Measurements from ENCODE around the gene CDR2. TPM values are rescaled to one million over a fixed set of nuclear protein-coding genes. Genes with fewer than 3 reads are reported as not detected.

CDR2 gene
- total RNA-seq, 1 experiment from 2014 or later = 29.3 TPM

GRCh38 chr16:22328081-22328725, 46.2 kb downstream of the CDR2 start:
- no peaks in the 10 kb centered on the region for H3K9me3 ChIP-seq (ENCODE audit: insufficient read depth, low read depth)
- H3K4me3 ChIP-seq = no peak overlapping the region
- H3K79me2 ChIP-seq (ENCODE audit: low read depth) = no peaks in the 10 kb centered on the region
- H3K9me2 ChIP-seq (ENCODE audit: insufficient read depth) = no peaks in the 10 kb centered on the region
- H3K4me1 ChIP-seq (replicated peaks; ENCODE audit: insufficient read depth) = no peaks in the 10 kb centered on the region
- TF ChIP-seq CTCF (conservative IDR thresholded peaks at IDR 0.05) (no peak), EZH2 (IDR thresholded peaks at IDR 0.05; ENCODE audit: low read depth) (no peak)
- no TSS peak for BruUV-seq (replicated peaks)
- no peak overlapping the region for H3K27ac ChIP-seq
- H3K27me3 ChIP-seq (ENCODE audit: insufficient read depth, low read depth) = no peaks in the 10 kb centered on the region
- H4K20me1 ChIP-seq (ENCODE audit: insufficient read depth) = peaks cover 14% of the 10 kb centered on the region; the same call in 1 of the 2 replicates
- DNase-seq = no peak
- no peak overlapping the region for H2AFZ ChIP-seq
- ChIA-PET POLR2A (ENCODE audit: unreplicated experiment) (interaction anchor here (0.7 kb wide), 1 partner anchor 96 kb away, joined by 10 read pairs; no protein-coding TSS in a partner anchor), CTCF (no interaction called here)
- intact Hi-C loops (cut with micrococcal nuclease; ENCODE audit: unreplicated experiment) = no loop called here
- no peak overlapping the region for H3K4me2 ChIP-seq
- H3K36me3 ChIP-seq (ENCODE audit: low read depth) = peaks cover 17% of the 10 kb centered on the region
- peaks cover 18% of the 10 kb centered on the region; the same call in 1 of the 2 replicates for H3F3A ChIP-seq (ENCODE audit: insufficient read depth, low read depth)

- H3K27ac ChIP-seq = no peak overlapping the region
- peaks cover 18% of the 10 kb centered on the region; the same call in 1 of the 2 replicates for H3F3A ChIP-seq (ENCODE audit: insufficient read depth, low read depth)
- intact Hi-C loops (cut with micrococcal nuclease; ENCODE audit: unreplicated experiment) = no loop called here
- peaks cover 14% of the 10 kb centered on the region for H3K36me3 ChIP-seq (ENCODE audit: low read depth)
- ChIA-PET POLR2A (ENCODE audit: unreplicated experiment) (interaction anchor here (0.7 kb wide), 1 partner anchor 95 kb away, joined by 10 read pairs; no protein-coding TSS in a partner anchor), CTCF (no interaction called here)
- no peak overlapping the region for H2AFZ ChIP-seq
- no peaks in the 10 kb centered on the region for H3K9me3 ChIP-seq (ENCODE audit: insufficient read depth, low read depth)
- DNase-seq = no peak
- no peak overlapping the region for H3K4me3 ChIP-seq
- no peaks in the 10 kb centered on the region for H3K27me3 ChIP-seq (ENCODE audit: insufficient read depth, low read depth)
- no peaks in the 10 kb centered on the region for H3K79me2 ChIP-seq (ENCODE audit: low read depth)
- TF ChIP-seq EZH2 (IDR thresholded peaks at IDR 0.05; ENCODE audit: low read depth) = no peak
- no peak for TF ChIP-seq CTCF (conservative IDR thresholded peaks at IDR 0.05)
- no TSS peak for BruUV-seq (replicated peaks)
- H4K20me1 ChIP-seq (ENCODE audit: insufficient read depth) = peaks cover 14% of the 10 kb centered on the region; the same call in 1 of the 2 replicates
- no peaks in the 10 kb centered on the region for H3K4me1 ChIP-seq (replicated peaks; ENCODE audit: insufficient read depth)
- H3K4me2 ChIP-seq = no peak overlapping the region
- no peaks in the 10 kb centered on the region for H3K9me2 ChIP-seq (ENCODE audit: insufficient read depth)
These were observed 47.0 kb downstream of the CDR2 start for GRCh38 chr16:22327446-22327775.

- H3K79me2 ChIP-seq (ENCODE audit: low read depth) = no peaks in the 10 kb centered on the region
- H4K20me1 ChIP-seq (ENCODE audit: insufficient read depth) = peaks cover 19% of the 10 kb centered on the region
- no peak for DNase-seq
- CTCF ChIA-PET = interaction anchor here (0.9 kb wide), 1 partner anchor 70 kb away, joined by 3 read pairs; no protein-coding TSS in a partner anchor
- no peak overlapping the region for H3K4me3 ChIP-seq
- intact Hi-C loops (cut with micrococcal nuclease; ENCODE audit: unreplicated experiment) = no loop called here
- POLR2A ChIA-PET (ENCODE audit: unreplicated experiment) = no interaction called here
- H3K4me2 ChIP-seq = no peak overlapping the region
- no TSS peak for BruUV-seq (replicated peaks)
- H3K27ac ChIP-seq = no peak overlapping the region
- H3K4me1 ChIP-seq (replicated peaks; ENCODE audit: insufficient read depth) = no peaks in the 10 kb centered on the region
- no peak for TF ChIP-seq CTCF (conservative IDR thresholded peaks at IDR 0.05)
- no peak for TF ChIP-seq EZH2 (IDR thresholded peaks at IDR 0.05; ENCODE audit: low read depth)
- no peaks in the 10 kb centered on the region for H3K27me3 ChIP-seq (ENCODE audit: insufficient read depth, low read depth)
- no peak overlapping the region for H2AFZ ChIP-seq
- peaks cover 18% of the 10 kb centered on the region; the same call in 1 of the 2 replicates for H3F3A ChIP-seq (ENCODE audit: insufficient read depth, low read depth)
- H3K36me3 ChIP-seq (ENCODE audit: low read depth) = peaks cover 9% of the 10 kb centered on the region
- no peaks in the 10 kb centered on the region for H3K9me3 ChIP-seq (ENCODE audit: insufficient read depth, low read depth)
- H3K9me2 ChIP-seq (ENCODE audit: insufficient read depth) = no peaks in the 10 kb centered on the region
These were observed 47.5 kb downstream of the CDR2 start for GRCh38 chr16:22326771-22327445.
